Epithelial cell of esophagus (primary cell): ENCODE data around the gene ANKRD13C.
A peak's percentile ranks its signal among the peaks of the same experiment; 100 is the strongest.
"Not testable (repeated sequence)": the region's sequence is repeated elsewhere in the genome, so short reads cannot be mapped to it uniquely, and the experiment has no call there.

ENCODE experiments used
- DNase-seq: peaks from one replicate; pipeline ENCODE4 v3.0.0; 2010; ENCODE audit warnings: low read depth
- H3K4me3 ChIP-seq: 2 replicates; pipeline ENCODE4 v1.5.1; 2011; ENCODE audit warnings: mild to moderate bottlenecking, low read length, control low read depth
- CTCF ChIP-seq: IDR thresholded peaks from 2 replicates; pipeline ENCODE4 v1.5.1; 2011; ENCODE audit warnings: low read depth, mild to moderate bottlenecking, low read length, control low read depth, inconsistent platforms; ENCODE audit not compliant: insufficient read depth; ENCODE audit errors: missing control alignments

ANKRD13C gene

GRCh38 chr1:70358921-70359564 is 4.5 kb upstream of the ANKRD13C start:
- H3K4me3 ChIP-seq, result no peak overlapping the region
- no peak for TF ChIP-seq CTCF
- DNase-seq, result peak; percentile 45

GRCh38 chr1:70355920-70356319 is 1.4 kb upstream of the ANKRD13C start:
- H3K4me3 ChIP-seq, result no peak overlapping the region
- TF ChIP-seq CTCF, result no peak
- no peak for DNase-seq

GRCh38 chr1:70355111-70355407 is 537 bp upstream of the ANKRD13C start:
- TF ChIP-seq CTCF, result no peak
- peak overlapping the region; percentile 81 for H3K4me3 ChIP-seq
- DNase-seq, result no peak

GRCh38 chr1:70353601-70354331 is 756 bp downstream of the ANKRD13C start:
- peak; percentile 21 for DNase-seq

GRCh38 chr1:70353044-70353443 is 1.5 kb downstream of the ANKRD13C start:
- TF ChIP-seq CTCF, result no peak
- DNase-seq, result no peak
- peak overlapping the region; percentile 81 for H3K4me3 ChIP-seq

More at GRCh38 chr1:70353601-70354331, 756 bp downstream of the ANKRD13C start:
- H3K4me3 ChIP-seq, result peak overlapping the region; percentile 81
- no peak for TF ChIP-seq CTCF

GRCh38 chr1:70349799-70350198 is 4.7 kb downstream of the ANKRD13C start:
- H3K4me3 ChIP-seq, DNase-seq: not testable (repeated sequence)

GRCh38 chr1:70348399-70349165 is 5.9 kb downstream of the ANKRD13C start:
- no peak overlapping the region for H3K4me3 ChIP-seq
- no peak for TF ChIP-seq CTCF
- no peak for DNase-seq

GRCh38 chr1:70339644-70340043 is 14.9 kb downstream of the ANKRD13C start:
- DNase-seq, H3K4me3 ChIP-seq: not testable (repeated sequence)
